IPS-18c (cell line): ENCODE measurements around the gene KCNIP3.

ENCODE experiments used
- H3K4me3 ChIP-seq: 2 replicates; pipeline ENCODE4 v1.7.0; 2013; ENCODE audit warnings: low read depth, mild to moderate bottlenecking, low read length, moderate library complexity; ENCODE audit not compliant: insufficient read depth
- H3K9me3 ChIP-seq: one replicate; pipeline ENCODE4 v1.6.1; 2013; ENCODE audit warnings: mild to moderate bottlenecking, low read length, moderate library complexity; ENCODE audit not compliant: control insufficient read depth, insufficient read depth

Gene KCNIP3

DNA sequence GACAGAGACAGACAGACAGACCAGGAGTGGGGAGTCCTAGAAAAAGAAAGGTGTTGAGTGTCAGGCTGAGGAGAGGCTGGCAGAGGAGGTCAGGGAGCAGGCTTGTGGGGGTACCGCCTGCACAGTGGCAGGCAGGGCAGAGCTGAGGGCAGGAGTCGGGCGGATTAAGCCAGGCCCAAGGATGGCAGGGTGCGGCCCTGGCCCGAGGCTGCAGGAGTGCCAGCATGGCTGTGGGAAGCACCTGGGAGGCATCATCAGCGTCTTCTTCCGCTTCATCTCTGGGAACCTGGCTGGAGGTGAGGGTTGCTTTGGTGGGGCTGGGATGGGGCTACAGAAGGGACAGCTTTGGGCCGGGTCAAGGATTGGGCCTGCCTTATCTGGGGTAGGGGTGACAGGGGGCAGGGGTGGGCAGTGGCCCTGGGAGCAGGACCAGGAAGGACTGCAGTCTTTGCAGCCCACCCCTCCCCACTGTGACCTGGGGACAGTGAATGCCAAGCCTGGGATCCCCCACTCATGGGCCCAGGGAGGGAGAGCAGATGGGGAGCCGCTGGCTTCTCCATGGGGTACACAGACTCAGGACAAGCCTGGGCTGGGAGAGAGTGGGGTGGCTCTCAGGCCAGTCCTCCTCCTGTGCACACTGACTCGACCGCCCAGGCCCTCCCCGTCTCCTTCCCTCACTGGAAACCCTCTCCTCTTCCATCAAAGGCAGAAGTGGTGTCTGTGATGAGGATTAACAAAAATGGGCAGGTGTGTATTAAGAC lies 20.7 kb downstream of the KCNIP3 start:
- H3K4me3 ChIP-seq = no peak overlapping the region
- no peaks in the 10 kb centered on the region for H3K9me3 ChIP-seq

- Histone ChIP-seq H3K9me3 (no peaks in the 10 kb centered on the region), H3K4me3 (no peak overlapping the region)
Observed at GRCh38 chr2:95318431-95319220, 21.5 kb downstream of the KCNIP3 start.

- Histone ChIP-seq H3K4me3 (no peak overlapping the region), H3K9me3 (no peaks in the 10 kb centered on the region)
Observed at GRCh38 chr2:95319481-95320343, 22.6 kb downstream of the KCNIP3 start.

DNA sequence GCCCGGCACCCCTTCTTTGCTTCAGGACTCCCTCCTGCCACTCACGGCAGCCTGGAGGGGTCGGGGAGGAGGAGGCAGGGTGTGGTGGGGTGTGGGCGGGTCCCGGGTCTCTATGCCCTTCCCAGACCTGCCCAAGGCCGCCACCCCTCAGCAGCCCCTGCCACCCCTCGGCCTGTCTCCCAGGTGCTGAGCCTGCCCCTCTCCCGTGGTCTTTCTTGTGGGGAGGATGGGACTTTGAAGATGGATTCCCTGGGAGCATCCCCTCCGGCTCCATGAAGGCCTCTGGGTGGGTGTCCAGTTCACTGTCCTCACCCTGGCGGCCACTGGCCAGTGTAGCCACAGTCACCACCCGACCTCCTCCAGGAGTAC lies 23.2 kb downstream of the KCNIP3 start:
- H3K9me3 ChIP-seq = no peaks in the 10 kb centered on the region
- no peak overlapping the region for H3K4me3 ChIP-seq

DNA sequence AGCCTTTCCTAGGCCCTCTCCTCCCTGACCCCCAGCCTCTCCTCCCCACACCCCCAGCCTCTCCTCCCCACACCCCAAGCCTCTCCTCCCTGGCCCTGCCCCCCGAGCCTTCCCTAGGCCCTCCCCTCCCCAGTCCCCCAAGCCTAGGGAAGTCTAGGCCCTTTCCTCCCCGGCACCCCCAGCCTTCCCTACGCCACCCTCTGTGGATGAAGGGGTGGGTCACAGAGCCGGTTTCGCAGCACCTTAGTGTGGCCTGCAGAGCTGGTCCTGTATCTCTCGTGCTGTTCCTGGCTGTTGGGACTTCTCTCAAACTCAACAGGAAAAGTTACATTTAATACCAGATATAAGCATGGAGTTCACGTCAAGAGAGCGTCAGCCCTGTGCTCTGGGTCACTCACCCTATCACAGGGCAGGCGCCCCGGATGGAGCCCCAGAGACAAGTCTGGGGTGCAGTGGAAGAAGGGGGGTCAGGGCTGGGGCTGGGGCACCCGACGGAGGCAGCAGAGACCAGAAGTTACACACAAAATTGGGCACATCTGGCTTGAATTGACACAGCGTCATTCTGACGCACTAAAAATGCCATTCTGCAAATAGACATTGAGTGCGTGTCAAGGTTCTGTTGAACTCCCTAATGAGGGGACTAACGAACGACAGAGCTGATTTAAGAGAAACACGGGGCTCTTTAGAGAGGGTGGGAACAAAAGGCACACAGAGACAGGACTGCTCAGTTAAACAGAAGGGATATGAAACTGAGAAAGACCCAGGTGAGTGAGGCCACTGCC lies 24.0 kb downstream of the KCNIP3 start:
- Histone ChIP-seq H3K4me3 (no peak overlapping the region), H3K9me3 (no peaks in the 10 kb centered on the region)

DNA sequence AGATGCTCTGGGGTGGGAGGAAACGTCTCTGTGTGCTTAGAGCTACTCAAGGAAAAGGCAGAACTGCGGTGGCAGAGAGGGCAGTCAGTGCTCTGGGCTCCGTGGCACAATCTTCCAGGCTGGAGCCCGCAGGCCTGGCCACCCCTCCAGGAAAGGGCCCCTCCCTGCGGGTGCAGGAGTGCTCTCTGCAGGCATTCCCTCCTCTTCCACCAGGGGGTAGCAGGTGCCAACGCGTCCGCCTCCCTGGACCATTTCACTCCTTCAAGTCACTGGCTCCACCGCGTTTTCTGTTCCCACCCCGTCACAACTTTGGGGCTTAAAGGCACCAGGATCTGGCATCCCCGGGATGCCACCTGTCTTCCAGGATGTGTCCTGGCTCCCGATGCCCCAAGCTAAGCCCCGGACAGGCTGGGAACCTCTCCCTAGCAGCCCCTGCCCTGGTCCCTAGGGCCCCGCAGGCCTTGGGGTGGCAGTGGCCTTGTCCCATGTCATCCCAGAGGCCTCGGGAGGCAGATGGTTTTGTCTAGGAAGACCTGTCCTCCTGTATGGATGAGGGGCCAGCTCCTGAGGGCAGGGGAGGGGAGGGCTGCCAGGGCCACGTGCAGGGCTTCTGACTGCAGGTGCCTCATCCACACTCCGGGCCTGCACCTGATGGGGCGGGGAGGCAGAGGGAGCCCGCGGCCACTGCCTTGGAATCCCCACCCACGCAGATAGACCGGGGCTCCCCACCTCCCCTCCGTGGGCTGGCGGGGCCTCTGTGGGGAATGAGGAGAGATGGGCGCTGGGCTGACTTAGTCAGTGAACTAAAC lies 26.4 kb downstream of the KCNIP3 start:
- no peak overlapping the region for H3K4me3 ChIP-seq
- H3K9me3 ChIP-seq = no peaks in the 10 kb centered on the region

GRCh38 chr2:95325026-95325425 lies 27.9 kb downstream of the KCNIP3 start:
- Histone ChIP-seq H3K9me3 (no peaks in the 10 kb centered on the region), H3K4me3 (no peak overlapping the region)

- Histone ChIP-seq H3K4me3 (no peak overlapping the region), H3K9me3 (no peaks in the 10 kb centered on the region)
Observed at GRCh38 chr2:95325590-95326432, 28.7 kb downstream of the KCNIP3 start.

- H3K4me3 ChIP-seq = no peak overlapping the region
- no peaks in the 10 kb centered on the region for H3K9me3 ChIP-seq
Observed at GRCh38 chr2:95326433-95327140, 29.4 kb downstream of the KCNIP3 start.

GRCh38 chr2:95327861-95328260 lies 30.7 kb downstream of the KCNIP3 start:
- Histone ChIP-seq H3K4me3 (no peak overlapping the region), H3K9me3 (no peaks in the 10 kb centered on the region)

DNA sequence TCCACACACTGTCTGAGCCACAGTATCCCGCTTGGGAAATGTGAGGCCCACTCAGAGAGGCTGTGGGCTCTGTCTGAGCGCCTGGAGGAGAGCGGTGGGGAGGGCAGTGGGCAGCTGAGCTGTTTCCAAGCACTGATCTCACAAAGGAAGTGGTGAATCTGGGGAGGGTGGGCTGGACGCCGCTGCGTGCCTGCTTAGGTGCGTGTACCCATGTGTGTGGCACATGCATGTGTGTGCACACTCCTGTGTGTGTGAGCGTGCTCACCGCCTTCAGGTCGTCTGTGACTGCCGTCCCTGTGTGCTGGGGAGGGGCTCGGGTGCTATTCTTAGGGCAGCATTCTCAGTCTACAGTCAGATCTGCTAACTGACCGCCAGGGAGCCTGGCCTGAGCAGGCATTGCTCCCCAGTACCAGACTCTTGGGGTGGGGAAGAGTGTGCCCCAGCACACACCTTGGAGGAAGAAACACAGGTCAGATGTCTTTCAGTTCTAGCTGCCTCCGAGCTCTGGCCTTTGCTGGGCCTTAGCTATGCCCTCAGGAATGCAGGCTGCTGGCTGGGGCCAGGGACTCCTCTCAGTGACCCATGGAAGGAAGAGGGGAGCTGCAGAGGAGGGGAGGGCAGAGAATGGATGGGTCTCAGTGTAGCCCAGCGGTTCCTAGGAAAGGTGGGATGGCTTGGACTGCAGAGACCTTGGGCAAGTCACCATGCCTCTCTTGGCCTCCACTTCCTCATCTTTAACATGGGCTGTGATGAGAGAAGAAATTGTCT lies 31.4 kb downstream of the KCNIP3 start:
- Histone ChIP-seq H3K4me3 (no peak overlapping the region), H3K9me3 (no peaks in the 10 kb centered on the region)

- Histone ChIP-seq H3K9me3 (no peaks in the 10 kb centered on the region), H3K4me3 (no peak overlapping the region)
Observed at GRCh38 chr2:95329401-95329800, 32.3 kb downstream of the KCNIP3 start.

- no peaks in the 10 kb centered on the region for H3K9me3 ChIP-seq
- no peak overlapping the region for H3K4me3 ChIP-seq
Observed at GRCh38 chr2:95329891-95330793, 33.0 kb downstream of the KCNIP3 start.
